Panc1 (cell line): ENCODE data around the gene UBE2G1. TPM values are rescaled to one million over a fixed set of nuclear protein-coding genes. Genes with fewer than 3 reads are reported as not detected.

Experiments used
- ATAC-seq: fragments of 200-7000 bp; cut with Tn5 transposase; 2 replicates; pipeline ENCODE4 v1.9.1; 2020; ENCODE audit warnings: mild to moderate bottlenecking, moderate library complexity
- BruUV-seq: library from RNA; stranded (reverse); fragments of 400-500 nt; replicated peaks from 2 replicates; lab custom pipeline; 2021; lab: Mats Ljungman, UMichigan
- CTCF ChIA-PET: fragments of 300-600 bp; sonication (Branson Sonifier 250); formaldehyde crosslinking; loops from one replicate; lab custom pipeline; 2022; ENCODE audit warnings: antibody characterized with exemption; lab: Charles Lee
- POLR2A ChIA-PET: fragments of 300-600 bp; sonication (Branson Sonifier 250); formaldehyde crosslinking; loops from one replicate; lab custom pipeline; 2022; ENCODE audit warnings: antibody characterized with exemption; lab: Charles Lee
- DNase-seq: peaks from one replicate; pipeline ENCODE4 v3.0.0-alpha.2; 2010; ENCODE audit warnings: low read depth, low spot score
- H3K27ac ChIP-seq: 2 replicates; pipeline ENCODE4 v1.5.1; 2011; ENCODE audit warnings: mild to moderate bottlenecking, low read length, inconsistent platforms
- H3K27me3 ChIP-seq: fragments of 200-500 bp; sonication (Bioruptor generic); 2 replicates; pipeline ENCODE4 v1.6.0; 2014; ENCODE audit warnings: low read length, inconsistent platforms; ENCODE audit not compliant: control insufficient read depth, insufficient read depth
- H3K36me3 ChIP-seq: fragments of 200-500 bp; sonication (Bioruptor generic); 2 replicates; pipeline ENCODE4 v1.5.1; 2014; ENCODE audit warnings: inconsistent platforms, mild to moderate bottlenecking, low read length, moderate library complexity; ENCODE audit not compliant: control insufficient read depth, insufficient read depth
- H3K4me1 ChIP-seq: 2 replicates; pipeline ENCODE4 v1.5.1; 2011; ENCODE audit warnings: inconsistent platforms, mild to moderate bottlenecking, low read length, moderate library complexity; ENCODE audit not compliant: control insufficient read depth, insufficient read depth
- H3K4me3 ChIP-seq, 2 experiments: 2 replicates each; pipeline ENCODE4 v1.5.1; 2011 to 2012; ENCODE audit warnings: low read depth in 2 of 2, low read length in 2 of 2, mild to moderate bottlenecking in 2 of 2, inconsistent platforms in 1 of 2, moderate library complexity in 1 of 2
- H3K9me3 ChIP-seq: fragments of 200-500 bp; sonication (Bioruptor generic); 2 replicates; pipeline ENCODE4 v1.5.1; 2014; ENCODE audit warnings: low read depth, mild to moderate bottlenecking, inconsistent platforms, low read length, moderate library complexity; ENCODE audit not compliant: control insufficient read depth, insufficient read depth
- POLR2AphosphoS5 ChIP-seq: IDR thresholded peaks from 2 replicates; pipeline ENCODE4 v1.6.1; 2012; ENCODE audit warnings: mild to moderate bottlenecking, low read depth, low read length, moderate library complexity
- SIN3A ChIP-seq: IDR thresholded peaks from 2 replicates; pipeline ENCODE4 v1.6.1; 2012; ENCODE audit warnings: low read depth, mild to moderate bottlenecking, low read length, moderate library complexity, borderline replicate concordance; ENCODE audit not compliant: insufficient read depth
- TCF7L2 ChIP-seq: IDR thresholded peaks from 2 replicates; pipeline ENCODE4 v1.6.1; 2011; ENCODE audit warnings: mild to moderate bottlenecking, low read depth, low read length, inconsistent platforms
- in situ Hi-C: cut with HindIII; loops from 2 replicates; pipeline ENCODE4 v1.10.0; 2016; ENCODE audit warnings: low sequenced_read_pairs, low pct_unique_long_range_greater_than_20kb
- intact Hi-C: fragments of 100-400 bp; cut with micrococcal nuclease; formaldehyde crosslinking; loops from one replicate; pipeline ENCODE4 v1.10.0; 2022; ENCODE audit not compliant: unreplicated experiment
- total RNA-seq: library from RNA; stranded (reverse); gene quantifications from one replicate; pipeline ENCODE4 v1.2.1, GENCODE V29; 2021; ENCODE audit not compliant: unreplicated experiment
- TF ChIP-seq, protein P1 (sequence below), 2 experiments: IDR thresholded peaks; 2 replicates each; pipeline ENCODE4 v1.6.1; 2011 to 2012; ENCODE audit warnings: low read depth in 2 of 2, control low read depth in 1 of 2, low read length in 1 of 2, mild to moderate bottlenecking in 1 of 2, moderate library complexity in 1 of 2; ENCODE audit not compliant: insufficient read depth in 1 of 2
- TF ChIP-seq, protein P2 (sequence below): fragments of 450-650 bp; IDR thresholded peaks from 2 replicates; pipeline ENCODE4 v1.5.1; 2017; ENCODE audit warnings: mild to moderate bottlenecking

The UBE2G1 gene
- total RNA-seq, 1 experiment from 2014 or later, result 119 TPM

DNA sequence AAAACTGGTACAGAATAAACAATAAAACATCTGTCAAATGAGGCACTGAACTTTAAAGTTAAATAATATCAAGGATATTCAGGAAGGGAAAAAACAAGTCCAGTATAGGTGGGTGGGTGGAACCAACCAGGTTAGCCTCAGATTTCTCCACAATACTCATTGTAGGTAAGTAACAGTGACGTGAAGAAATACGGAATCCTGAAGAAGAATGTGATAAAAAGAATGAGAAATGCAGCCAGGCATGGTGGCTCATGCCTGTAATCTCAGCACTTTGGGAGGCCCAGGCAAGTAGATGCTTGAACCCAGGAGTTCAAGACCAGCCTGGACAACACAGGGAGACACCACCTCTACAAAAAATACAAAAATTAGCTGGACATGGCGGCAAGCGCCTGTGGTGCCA is 47.3 kb downstream of the UBE2G1 start:
- POLR2A ChIA-PET, result no interaction called here
- H3K4me3 ChIP-seq, result no peak overlapping the region
- in situ Hi-C loops, result no loop called here
- no TSS peak for BruUV-seq
- no peaks in the 10 kb centered on the region for H3K36me3 ChIP-seq
- peaks cover 14% of the 10 kb centered on the region for H3K4me1 ChIP-seq
- no peaks in the 10 kb centered on the region for H3K27me3 ChIP-seq
- H3K9me3 ChIP-seq, result no peaks in the 10 kb centered on the region
- ATAC-seq, result no peak
- H3K27ac ChIP-seq, result no peak overlapping the region
- CTCF ChIA-PET, result no interaction called here
- no peak for DNase-seq
- intact Hi-C loops, result no loop called here
- no peak for TF ChIP-seq SIN3A
- TF ChIP-seq, protein P1, sequence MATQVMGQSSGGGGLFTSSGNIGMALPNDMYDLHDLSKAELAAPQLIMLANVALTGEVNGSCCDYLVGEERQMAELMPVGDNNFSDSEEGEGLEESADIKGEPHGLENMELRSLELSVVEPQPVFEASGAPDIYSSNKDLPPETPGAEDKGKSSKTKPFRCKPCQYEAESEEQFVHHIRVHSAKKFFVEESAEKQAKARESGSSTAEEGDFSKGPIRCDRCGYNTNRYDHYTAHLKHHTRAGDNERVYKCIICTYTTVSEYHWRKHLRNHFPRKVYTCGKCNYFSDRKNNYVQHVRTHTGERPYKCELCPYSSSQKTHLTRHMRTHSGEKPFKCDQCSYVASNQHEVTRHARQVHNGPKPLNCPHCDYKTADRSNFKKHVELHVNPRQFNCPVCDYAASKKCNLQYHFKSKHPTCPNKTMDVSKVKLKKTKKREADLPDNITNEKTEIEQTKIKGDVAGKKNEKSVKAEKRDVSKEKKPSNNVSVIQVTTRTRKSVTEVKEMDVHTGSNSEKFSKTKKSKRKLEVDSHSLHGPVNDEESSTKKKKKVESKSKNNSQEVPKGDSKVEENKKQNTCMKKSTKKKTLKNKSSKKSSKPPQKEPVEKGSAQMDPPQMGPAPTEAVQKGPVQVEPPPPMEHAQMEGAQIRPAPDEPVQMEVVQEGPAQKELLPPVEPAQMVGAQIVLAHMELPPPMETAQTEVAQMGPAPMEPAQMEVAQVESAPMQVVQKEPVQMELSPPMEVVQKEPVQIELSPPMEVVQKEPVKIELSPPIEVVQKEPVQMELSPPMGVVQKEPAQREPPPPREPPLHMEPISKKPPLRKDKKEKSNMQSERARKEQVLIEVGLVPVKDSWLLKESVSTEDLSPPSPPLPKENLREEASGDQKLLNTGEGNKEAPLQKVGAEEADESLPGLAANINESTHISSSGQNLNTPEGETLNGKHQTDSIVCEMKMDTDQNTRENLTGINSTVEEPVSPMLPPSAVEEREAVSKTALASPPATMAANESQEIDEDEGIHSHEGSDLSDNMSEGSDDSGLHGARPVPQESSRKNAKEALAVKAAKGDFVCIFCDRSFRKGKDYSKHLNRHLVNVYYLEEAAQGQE (IDR thresholded peaks at IDR 0.05; ENCODE audit: insufficient read depth in 1 of 2, low read depth in 2 of 2, low read length in 1 of 2), result no peak
- TF ChIP-seq POLR2AphosphoS5, result no peak
- TF ChIP-seq, protein P2, sequence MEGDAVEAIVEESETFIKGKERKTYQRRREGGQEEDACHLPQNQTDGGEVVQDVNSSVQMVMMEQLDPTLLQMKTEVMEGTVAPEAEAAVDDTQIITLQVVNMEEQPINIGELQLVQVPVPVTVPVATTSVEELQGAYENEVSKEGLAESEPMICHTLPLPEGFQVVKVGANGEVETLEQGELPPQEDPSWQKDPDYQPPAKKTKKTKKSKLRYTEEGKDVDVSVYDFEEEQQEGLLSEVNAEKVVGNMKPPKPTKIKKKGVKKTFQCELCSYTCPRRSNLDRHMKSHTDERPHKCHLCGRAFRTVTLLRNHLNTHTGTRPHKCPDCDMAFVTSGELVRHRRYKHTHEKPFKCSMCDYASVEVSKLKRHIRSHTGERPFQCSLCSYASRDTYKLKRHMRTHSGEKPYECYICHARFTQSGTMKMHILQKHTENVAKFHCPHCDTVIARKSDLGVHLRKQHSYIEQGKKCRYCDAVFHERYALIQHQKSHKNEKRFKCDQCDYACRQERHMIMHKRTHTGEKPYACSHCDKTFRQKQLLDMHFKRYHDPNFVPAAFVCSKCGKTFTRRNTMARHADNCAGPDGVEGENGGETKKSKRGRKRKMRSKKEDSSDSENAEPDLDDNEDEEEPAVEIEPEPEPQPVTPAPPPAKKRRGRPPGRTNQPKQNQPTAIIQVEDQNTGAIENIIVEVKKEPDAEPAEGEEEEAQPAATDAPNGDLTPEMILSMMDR, result no peak
- no peak for TF ChIP-seq TCF7L2

DNA sequence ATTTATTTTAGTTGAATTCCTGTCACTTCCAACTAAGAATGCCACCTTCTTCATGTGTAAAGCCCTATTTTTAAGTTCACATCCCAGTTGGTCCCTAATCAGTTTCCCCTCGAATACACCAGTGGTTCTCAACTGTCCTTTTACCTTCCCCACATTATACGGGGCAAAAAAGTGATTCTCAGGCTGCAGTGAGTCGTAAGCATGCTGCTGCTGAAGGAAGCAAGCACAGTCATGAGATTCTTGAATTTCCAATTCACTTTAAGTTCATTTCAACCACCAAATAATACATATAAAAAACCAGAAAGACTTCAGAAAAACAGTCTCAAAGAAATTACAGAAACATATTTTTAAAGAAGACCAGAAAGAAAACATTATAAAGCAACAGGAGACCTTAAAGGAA is 47.9 kb downstream of the UBE2G1 start:
- POLR2A ChIA-PET, result no interaction called here
- in situ Hi-C loops, result no loop called here
- H3K27ac ChIP-seq, result no peak overlapping the region

More for the DNA sequence above, 47.9 kb downstream of the UBE2G1 start:
- TF ChIP-seq, protein P2, result no peak
- CTCF ChIA-PET, result no interaction called here
- no TSS peak for BruUV-seq
- Histone ChIP-seq H3K4me3 (no peak overlapping the region), H3K27me3 (no peaks in the 10 kb centered on the region), H3K4me1 (peaks cover 20% of the 10 kb centered on the region), H3K36me3 (no peaks in the 10 kb centered on the region), H3K9me3 (no peaks in the 10 kb centered on the region)
- DNase-seq (no peak), ATAC-seq (no peak)
- intact Hi-C loops, result no loop called here
